Measurements from ENCODE around the gene MLLT3.

DNA sequence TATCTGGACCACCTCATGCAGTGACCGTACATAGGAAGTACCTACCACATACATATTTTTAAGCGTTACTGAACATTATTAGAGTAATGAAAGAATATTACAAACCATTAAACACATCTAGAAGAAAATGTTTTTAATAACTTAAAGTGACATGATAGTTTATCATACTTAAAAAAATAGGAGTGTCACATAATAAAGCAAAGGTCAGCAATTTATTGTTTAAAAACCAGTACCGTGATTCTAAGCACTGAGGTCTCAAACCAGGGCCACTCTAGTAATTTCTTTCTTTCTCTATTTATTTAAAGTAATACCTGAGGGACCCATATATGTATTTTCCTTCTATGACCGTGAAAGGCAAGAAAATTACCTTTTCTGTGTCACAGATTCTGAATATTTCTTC, 216.0 kb downstream of the MLLT3 start:
- TF ChIP-seq, protein P1, sequence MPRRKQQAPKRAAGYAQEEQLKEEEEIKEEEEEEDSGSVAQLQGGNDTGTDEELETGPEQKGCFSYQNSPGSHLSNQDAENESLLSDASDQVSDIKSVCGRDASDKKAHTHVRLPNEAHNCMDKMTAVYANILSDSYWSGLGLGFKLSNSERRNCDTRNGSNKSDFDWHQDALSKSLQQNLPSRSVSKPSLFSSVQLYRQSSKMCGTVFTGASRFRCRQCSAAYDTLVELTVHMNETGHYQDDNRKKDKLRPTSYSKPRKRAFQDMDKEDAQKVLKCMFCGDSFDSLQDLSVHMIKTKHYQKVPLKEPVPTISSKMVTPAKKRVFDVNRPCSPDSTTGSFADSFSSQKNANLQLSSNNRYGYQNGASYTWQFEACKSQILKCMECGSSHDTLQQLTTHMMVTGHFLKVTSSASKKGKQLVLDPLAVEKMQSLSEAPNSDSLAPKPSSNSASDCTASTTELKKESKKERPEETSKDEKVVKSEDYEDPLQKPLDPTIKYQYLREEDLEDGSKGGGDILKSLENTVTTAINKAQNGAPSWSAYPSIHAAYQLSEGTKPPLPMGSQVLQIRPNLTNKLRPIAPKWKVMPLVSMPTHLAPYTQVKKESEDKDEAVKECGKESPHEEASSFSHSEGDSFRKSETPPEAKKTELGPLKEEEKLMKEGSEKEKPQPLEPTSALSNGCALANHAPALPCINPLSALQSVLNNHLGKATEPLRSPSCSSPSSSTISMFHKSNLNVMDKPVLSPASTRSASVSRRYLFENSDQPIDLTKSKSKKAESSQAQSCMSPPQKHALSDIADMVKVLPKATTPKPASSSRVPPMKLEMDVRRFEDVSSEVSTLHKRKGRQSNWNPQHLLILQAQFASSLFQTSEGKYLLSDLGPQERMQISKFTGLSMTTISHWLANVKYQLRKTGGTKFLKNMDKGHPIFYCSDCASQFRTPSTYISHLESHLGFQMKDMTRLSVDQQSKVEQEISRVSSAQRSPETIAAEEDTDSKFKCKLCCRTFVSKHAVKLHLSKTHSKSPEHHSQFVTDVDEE (CRISPR knock-in tag; IDR thresholded peaks at IDR 0.05), result no peak
- TF ChIP-seq, protein P2, sequence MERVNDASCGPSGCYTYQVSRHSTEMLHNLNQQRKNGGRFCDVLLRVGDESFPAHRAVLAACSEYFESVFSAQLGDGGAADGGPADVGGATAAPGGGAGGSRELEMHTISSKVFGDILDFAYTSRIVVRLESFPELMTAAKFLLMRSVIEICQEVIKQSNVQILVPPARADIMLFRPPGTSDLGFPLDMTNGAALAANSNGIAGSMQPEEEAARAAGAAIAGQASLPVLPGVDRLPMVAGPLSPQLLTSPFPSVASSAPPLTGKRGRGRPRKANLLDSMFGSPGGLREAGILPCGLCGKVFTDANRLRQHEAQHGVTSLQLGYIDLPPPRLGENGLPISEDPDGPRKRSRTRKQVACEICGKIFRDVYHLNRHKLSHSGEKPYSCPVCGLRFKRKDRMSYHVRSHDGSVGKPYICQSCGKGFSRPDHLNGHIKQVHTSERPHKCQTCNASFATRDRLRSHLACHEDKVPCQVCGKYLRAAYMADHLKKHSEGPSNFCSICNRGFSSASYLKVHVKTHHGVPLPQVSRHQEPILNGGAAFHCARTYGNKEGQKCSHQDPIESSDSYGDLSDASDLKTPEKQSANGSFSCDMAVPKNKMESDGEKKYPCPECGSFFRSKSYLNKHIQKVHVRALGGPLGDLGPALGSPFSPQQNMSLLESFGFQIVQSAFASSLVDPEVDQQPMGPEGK (CRISPR knock-in tag; IDR thresholded peaks at IDR 0.05; ENCODE audit: borderline replicate concordance), result no peak
- TF ChIP-seq TCF4 (CRISPR knock-in tag; IDR thresholded peaks at IDR 0.05; ENCODE audit: borderline replicate concordance), result no peak
- no peak for TF ChIP-seq ZFP30 (CRISPR knock-in tag; IDR thresholded peaks at IDR 0.05)
- TF ChIP-seq ZNF70 (CRISPR knock-in tag; IDR thresholded peaks at IDR 0.05), result no peak
- TF ChIP-seq ZFP3 (CRISPR knock-in tag; IDR thresholded peaks at IDR 0.05), result no peak
- TF ChIP-seq OSR1 (CRISPR knock-in tag; IDR thresholded peaks at IDR 0.05), result no peak
- no peak for TF ChIP-seq TOX (CRISPR knock-in tag; IDR thresholded peaks at IDR 0.05; ENCODE audit: borderline replicate concordance)
- TF ChIP-seq CSDC2 (CRISPR knock-in tag; IDR thresholded peaks at IDR 0.05), result no peak
- no peak for TF ChIP-seq ARNTL (CRISPR knock-in tag; IDR thresholded peaks at IDR 0.05; ENCODE audit: borderline replicate concordance, low read depth)

Data from SK-N-SH treated with all-trans-retinoic acid at 6 μM for 48 hours (cell line).